NT2/D1 (cell line): ENCODE data around the gene FAM78B.

Experiments used
- SUZ12 ChIP-seq: IDR thresholded peaks from 2 replicates; pipeline ENCODE4 v1.6.1; 2011; ENCODE audit not compliant: insufficient read length, insufficient read depth; ENCODE audit errors: extremely low read depth
- YY1 ChIP-seq: IDR thresholded peaks from 2 replicates; pipeline ENCODE4 v1.6.1; 2011; ENCODE audit not compliant: insufficient read length, insufficient read depth
- ZNF274 ChIP-seq: IDR thresholded peaks from 2 replicates; pipeline ENCODE4 v1.6.1; 2011; ENCODE audit warnings: mild to moderate bottlenecking, low read depth, low read length

DNA sequence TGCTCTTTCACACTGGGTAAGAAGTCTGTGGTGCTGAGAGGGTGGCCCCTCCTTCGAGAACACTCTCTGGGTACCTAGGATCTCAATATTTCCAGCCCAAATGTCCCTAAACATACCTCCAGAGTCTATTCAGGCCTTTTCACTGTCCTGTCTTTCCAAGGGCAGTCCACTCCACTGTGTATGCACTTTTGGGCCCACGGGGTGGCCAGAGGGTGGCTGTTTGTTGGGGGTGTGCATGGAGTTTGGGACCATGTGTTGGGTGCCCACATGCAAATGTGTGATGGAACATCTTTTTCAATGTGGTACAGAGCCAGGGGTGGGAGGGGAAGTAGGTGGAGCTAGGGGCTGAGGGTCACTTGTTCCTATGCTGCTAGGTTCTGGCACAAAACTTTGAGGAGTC is 87.5 kb downstream of the FAM78B start:
- TF ChIP-seq YY1 = no peak
- TF ChIP-seq ZNF274 = no peak
- TF ChIP-seq SUZ12 = no peak
